GM18861 (cell line): ENCODE data around the gene HNF1B.
A peak's percentile ranks its signal among the peaks of the same experiment; 100 is the strongest.
"Not testable (repeated sequence)": the region's sequence is repeated elsewhere in the genome, so short reads cannot be mapped to it uniquely, and the experiment has no call there.

ENCODE experiments used
- ATAC-seq: cut with Tn5 transposase; IDR thresholded peaks from one replicate; pipeline ENCODE4 v1.9.1; 2021; ENCODE audit not compliant: unreplicated experiment

Gene HNF1B, protein sequence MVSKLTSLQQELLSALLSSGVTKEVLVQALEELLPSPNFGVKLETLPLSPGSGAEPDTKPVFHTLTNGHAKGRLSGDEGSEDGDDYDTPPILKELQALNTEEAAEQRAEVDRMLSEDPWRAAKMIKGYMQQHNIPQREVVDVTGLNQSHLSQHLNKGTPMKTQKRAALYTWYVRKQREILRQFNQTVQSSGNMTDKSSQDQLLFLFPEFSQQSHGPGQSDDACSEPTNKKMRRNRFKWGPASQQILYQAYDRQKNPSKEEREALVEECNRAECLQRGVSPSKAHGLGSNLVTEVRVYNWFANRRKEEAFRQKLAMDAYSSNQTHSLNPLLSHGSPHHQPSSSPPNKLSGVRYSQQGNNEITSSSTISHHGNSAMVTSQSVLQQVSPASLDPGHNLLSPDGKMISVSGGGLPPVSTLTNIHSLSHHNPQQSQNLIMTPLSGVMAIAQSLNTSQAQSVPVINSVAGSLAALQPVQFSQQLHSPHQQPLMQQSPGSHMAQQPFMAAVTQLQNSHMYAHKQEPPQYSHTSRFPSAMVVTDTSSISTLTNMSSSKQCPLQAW

DNA sequence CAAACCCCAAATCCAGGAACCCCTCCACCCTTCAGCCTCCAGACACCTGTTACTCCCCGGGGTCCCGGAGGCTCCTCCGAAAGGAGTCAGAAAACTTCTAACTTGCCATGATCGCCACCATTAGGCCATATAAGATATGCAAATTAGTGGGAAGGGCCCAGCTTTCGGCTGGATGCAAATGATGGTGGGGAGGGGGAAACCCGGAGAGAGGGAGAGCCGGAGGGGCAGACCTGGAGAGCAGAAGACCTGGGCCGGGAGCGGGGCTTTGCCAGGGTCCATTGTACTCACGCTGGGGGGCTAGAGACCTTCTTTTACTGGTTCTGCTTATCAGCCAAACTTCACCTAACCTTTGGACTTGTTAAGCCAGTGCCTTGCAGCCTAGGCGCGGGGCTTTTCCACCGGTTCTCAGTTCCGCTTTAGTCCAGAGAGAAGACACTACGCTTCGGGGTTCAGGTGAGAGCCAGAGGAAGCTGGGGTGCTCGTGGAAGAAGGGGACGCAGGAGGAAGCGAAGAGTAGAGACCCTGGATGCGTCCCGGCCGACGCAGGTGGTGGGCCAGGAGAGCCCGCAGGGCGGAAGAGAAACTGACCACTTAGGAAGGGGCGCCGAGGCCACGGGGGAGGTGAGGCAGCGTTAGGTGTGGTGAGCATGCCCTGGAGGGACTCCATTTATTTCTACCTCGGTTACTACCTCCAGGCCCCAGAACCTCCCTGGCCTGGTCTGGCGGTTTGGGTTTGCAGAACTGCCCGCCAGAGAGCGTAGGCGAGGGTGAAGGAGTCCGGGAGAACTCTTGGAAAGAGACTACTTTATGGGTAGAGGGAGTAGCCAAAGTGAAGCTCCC lies at the start of gene HNF1B:
TSS of gene HNF1B (minus strand) at position 99 of the 840 bp plus-strand sequence. CDS start 175 bp downstream, outside the sequence.
- peak; percentile 32 for ATAC-seq

DNA sequence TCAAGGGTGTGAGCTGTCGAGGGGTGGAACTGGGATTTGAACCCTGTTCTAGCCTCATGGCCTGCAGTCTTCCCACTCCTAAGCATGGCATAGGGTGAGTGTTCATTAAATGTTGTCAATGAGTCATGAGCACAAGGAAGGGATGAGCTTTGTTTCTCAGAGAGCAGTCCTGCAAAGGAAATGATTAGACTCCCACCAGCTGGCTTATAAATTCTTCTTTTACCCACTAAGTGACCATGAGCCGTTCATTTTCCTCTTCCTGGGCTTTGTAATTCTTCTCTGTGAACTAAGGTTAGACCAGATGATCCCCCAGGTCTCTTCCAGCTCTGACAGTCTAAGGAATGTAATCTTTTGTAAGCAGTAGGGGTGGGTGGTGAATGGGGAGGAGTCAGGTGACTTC lies 47.9 kb upstream of the HNF1B start:
- no peak for ATAC-seq

DNA sequence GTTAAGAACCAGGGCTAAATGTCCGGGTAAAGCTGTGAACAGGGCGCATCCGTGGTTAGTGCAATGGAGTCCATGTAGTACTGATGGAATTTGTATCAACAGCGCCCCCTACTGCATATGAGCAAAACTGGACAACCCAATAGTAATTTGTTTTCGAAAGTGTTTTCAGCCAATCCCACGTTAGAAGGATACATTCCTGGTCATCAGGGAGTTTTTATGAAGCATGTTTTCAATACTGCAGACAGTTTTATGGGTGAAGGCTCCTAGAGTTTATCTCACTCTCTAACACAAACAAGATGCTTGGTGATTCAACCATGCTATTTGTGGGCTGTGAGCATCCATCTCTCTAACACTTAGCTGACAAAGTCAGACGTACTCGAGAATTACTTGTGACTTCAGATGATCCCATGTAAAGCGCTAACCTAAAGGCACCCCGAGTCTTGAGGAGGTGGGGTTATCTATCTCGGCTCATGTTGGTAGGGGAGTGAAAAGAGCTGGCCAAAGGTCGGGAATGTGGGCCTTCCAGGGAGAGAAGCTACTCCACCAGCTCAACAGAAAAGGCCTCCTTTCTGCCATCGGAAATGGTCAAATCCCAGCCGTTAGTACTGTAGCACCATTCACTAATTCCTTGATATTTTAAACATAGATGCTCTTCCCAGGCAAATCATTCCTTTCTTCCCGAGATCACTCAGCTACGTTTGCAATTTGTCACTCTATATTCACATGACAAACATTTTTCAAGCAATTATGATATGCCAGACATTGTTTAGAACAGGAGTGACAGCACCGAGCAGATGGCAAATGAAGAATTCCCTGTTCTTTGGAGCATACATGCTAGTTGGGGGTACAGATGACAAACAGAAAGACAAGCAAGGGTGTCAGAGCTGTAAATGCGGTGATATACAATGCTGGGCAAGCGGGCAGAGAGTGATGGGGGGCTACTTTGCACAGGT lies 46.9 kb upstream of the HNF1B start:
- ATAC-seq, result no peak

DNA sequence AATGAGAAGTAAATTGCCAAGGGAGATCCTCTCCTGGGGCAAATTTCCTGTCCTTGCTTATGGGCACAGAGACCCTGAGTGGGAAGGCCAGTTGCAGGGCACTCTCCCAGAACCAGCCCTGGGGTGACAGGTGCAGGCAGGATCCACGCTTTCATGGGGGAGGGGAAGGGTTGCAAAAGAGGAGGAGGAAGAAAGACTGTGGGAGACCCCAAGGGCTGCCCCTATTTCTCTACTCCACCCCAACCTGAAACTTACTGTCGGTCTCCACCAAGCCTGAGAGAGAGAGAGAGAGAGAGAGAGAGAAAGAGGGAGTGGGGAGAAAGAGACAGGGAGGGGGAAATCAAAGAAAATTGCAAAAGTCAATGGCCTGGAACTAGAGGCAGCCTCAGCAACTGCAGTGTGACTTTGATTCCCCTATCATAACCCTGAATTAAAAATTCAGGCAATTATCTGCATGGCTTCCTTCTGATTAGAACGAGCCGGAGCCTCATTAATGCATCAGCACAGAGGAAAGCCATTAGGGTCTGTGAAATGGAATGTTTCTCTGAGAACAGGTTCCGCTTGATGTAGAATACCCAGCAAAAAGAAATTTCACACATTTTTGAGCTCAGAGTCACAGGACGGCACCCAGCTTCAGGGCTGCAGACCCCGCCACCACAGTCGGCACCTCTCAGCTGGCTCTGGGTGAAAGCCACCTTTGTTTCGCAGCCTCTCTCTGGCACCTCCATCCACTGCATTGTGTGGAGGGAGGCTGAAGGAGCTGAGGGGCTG lies 45.1 kb upstream of the HNF1B start:
- no peak for ATAC-seq

DNA sequence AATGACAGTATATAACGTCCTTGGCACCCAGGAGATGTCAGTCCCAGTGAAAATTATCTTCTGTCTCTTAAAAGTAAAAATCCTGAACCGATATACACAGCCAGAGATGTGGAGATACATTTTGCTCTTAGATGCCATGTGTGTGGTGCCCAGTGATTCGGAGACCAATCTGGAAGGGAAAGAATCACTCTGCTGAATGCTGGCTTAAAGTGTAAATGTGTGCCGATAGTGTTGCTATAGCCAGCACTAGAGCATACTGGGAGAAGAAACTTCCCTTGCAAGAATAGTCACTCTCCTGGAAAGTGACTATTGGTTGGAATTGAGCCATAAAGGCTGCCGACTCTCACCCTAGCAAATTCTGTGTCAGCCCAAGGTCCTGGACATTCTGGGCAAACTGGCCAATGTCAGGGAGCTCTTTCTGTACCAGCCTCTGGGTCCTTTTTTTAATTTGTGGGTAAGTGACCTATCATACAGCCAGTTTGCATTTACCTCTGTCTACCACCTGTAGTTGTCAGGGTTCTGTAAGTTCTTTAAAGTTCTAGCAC lies 44.2 kb upstream of the HNF1B start:
- no peak for ATAC-seq

DNA sequence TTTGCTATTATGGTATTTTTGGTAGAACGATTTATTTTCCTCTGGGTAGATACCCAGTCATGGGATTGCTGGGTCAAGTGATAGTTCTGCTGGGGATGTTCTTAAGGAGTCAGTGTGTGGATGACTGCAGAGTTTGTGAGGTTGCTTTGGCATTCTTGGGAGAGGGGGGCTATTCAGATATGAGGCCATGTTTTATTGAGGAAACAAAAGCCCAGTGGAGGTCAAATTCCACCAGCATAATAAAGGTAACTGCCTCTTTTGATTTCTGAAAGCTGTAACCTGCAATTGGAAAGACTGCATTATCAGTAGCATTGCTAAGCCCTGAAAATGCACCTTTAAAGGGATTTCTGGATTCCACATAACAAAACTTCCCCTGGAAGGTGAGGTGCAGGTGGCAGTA lies 43.7 kb upstream of the HNF1B start:
- no peak for ATAC-seq

DNA sequence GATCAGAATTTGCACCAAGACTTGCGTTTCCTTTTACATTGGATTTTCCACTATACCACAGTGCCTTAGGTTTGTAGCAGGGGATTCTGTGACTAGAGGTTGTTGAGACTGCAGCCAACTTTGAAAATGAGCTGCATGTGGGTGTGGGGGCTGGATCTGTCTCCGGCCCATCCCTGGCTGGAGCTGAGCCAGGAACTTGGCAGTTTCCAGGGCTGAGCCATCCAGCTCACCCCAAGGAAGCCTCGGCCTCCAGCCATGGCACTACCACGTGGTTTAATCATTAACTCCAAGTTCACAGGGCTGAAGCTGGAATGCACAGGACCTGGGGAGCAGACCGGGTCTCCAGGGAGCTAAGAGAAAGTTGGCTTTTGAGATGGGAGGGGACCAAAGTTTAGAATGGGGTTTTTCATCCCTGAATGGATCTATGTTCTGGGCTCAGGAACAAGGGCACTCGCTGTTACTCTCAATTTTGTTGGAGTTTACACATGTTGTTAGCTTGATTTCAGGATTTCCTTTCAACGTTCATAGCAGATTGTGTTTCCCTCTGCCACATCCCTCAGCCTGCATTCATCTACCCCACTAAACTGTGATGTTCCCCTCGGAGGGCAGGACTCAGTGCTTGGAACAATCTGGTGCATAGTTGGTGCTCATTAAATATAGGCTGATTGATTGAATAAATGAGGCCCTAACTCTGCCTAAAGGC lies 42.3 kb upstream of the HNF1B start:
- no peak for ATAC-seq

DNA sequence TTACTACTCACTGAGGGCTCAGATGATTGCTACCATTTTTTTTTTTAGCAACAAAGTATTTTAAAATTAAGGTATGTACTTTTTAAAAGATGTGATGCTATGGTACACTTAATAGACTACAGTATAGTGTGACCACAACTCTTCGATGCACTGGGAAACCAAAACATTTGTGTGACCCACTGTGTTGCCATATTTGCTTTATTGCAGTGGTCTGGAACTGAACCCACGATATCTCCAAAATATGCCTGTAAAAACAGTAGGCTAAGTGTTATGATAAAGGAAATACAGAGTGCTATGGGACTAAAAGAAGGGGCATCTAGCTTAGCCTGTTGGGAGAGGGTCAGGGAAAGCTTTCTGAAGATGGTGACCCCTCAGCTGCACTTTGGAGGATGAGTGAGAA lies 41.6 kb upstream of the HNF1B start:
- ATAC-seq, result no peak

DNA sequence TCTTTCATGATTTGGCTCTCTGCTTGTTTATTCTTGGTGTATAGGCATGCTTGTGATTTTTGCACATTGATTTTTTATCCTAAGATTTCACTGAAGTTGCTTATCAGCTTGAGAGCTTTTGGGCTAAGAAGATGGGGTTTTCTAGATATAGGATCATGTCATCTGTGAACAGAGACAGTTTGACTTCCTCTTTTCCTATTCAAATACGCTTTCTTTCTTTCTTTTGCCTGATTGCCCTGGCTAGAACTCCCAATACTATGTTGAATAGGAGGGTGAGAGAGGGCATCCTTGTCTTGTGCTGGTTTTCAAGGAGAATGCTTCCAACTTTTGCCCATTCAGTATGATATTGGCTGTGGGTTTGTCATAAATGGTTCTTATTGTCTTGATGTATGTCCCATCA lies 37.6 kb upstream of the HNF1B start:
- not testable (repeated sequence) for ATAC-seq

DNA sequence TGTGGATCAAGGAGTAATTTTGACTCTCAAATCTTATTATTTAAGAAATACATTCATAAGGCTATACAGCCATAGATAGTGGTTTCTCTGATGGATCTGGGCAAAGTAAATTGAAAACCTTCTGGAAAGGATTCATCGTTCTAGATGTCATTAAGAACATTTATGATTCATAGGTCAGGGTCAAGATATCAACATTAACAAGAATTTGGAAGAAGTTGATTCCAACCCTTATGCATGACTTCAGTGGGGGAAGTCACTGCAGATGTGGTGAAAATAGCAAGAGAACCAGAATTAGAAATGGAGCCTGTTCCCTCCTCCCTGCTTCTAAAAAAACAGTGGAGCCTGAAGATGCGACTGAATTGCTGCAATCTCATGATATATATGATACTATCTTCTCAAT lies 36.6 kb upstream of the HNF1B start:
- ATAC-seq, result no peak

DNA sequence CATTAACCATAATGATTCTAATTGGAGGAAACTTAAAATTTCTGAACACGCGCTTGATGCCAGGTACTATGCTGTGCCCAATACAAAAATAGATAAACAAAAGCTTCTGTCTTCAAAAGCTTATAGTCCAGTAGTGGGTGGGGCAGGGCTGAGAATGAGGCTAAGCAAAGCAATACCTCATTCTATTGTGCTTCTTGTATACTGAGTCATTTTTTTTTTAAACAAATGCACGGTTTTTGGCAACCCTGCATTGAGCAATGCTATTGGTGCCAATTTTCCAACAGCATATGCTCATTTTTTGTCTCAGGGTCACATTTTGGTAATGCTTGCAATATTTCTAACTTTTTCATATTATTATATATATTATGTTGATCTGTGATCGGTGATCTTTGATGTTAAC lies 34.7 kb upstream of the HNF1B start:
- no peak for ATAC-seq

DNA sequence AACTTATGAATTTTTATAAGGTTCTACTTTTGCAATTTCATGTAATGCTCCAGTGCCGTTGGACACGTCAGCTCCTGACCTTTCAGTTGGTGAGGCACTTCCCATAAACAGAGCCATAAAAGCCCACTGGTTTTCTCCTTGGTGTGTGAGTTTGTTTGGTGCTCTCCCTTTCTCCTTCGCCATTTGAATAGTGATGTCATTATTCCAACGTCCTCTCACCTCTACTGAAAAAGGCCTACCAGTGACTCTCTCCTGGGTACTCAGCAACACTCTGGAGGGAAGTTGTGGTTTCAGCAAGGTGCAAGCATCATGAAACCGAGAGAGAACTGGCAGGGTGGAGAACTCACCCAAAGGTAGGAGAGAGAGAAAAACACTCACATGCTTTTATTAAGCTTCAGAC lies 29.6 kb upstream of the HNF1B start:
- peak; percentile 73 for ATAC-seq

DNA sequence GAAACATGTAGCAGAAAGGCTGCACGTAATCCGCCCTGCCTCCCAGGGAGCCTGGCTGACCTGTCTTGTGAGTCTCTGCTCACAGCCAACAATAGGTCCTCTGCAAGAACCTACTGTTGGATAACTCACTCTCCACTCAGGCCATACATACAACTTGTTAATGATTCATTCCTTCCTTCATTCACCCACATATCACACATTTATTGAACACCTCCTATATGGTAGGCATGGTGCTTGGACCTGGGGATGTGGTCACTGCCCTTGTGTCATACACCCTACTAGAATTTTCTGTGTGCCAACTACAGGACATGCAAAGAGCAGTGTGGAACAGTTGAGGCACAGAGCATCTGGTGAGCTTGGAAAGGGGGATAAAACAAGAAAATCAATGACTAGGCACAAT lies 28.1 kb upstream of the HNF1B start:
- ATAC-seq, result no peak

DNA sequence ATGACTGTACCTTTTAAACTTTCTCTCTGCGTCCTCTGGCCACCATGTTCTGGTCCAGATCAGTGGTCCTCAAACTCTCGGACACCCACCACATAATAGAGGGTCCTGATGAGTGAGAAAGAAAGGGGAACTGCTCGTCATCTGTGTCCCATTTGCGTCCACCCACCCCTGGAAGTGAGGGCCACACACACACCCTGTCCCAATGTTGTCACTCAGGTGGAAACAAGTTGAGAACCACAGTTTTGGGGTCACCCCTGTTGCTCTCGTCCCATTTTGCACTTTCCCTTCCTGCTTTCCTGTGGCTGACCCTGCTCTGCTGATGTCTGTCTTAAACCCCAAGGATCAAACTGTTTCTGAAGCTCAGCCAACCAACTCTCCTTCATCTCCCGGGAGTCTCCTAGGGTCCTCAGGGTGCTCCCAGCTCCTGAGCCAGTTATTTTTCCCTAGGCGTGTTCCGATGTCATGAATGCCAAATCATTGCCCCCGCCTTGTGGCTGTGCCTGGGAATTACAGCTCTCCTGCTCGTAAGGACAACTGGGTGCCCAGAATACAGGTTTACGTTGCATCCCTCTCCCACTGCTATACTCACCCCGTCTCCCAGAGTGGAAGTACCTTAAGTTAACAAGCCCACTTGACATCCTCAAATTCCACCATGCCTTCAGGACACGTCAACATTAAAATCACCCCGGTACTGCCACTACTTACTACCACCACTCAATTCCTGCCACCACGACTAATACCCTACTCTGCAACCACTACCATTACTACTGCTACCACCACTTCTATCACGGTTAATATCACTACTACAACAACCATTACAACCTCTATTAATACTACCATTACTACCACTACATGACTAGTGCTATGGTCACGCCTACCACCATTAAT lies 26.0 kb upstream of the HNF1B start:
- ATAC-seq, result no peak

DNA sequence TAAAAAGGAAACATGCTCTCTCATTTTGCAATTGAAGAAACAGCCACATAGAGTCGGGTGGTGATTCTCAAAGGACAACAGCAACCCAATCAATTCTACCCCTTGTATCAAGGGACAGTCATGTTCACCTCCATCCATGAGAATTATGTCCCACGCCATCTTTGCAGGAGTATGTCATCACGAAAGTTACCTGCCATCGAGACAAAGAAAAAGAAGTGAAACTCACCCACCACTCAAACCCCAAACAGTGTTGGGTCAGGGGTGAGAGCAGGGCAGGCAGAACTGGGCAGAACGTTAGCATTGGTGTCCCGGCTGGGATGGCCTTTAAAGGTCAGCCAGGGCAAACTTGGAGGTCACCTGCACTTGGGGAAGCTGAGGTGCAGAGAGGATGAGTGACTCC lies 24.2 kb upstream of the HNF1B start:
- no peak for ATAC-seq

DNA sequence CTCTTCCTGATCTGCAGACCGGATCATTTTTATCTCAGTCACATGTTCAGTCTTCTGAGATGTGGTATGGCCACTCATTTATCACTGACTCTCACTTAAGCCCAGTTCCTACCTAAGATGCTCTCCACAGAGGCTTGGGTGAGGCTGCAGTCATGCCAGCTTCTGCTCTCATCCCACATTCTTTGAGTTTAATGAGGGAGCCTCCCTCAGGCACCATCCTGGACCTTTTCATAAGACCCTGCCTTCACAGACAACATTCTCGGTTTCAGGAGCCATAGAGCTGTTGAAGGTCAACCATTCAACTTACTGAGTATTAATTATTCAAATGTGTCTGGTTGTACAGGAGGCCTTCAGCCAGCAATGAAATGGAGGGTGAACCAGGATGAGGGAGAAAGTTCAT lies 23.6 kb upstream of the HNF1B start:
- ATAC-seq, result no peak

DNA sequence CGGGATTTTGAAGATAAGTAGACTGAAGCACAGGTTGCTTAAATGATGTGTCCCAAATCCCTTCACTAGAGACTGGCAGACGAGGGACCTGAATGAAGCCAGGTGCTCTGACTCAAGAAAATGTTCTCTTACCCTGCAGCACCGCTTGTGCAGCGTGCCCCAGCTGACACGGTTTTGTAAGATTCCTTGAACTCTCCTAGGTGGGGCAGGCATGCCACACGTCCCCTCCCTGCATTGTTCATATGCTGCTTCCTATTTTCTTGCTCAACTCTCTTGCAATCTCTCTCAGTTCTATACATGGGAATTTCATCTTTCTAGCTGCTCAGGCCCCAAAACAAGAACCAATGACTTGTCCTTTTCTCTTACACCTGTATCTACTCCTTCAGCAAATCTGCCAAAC lies 22.1 kb upstream of the HNF1B start:
- no peak for ATAC-seq

DNA sequence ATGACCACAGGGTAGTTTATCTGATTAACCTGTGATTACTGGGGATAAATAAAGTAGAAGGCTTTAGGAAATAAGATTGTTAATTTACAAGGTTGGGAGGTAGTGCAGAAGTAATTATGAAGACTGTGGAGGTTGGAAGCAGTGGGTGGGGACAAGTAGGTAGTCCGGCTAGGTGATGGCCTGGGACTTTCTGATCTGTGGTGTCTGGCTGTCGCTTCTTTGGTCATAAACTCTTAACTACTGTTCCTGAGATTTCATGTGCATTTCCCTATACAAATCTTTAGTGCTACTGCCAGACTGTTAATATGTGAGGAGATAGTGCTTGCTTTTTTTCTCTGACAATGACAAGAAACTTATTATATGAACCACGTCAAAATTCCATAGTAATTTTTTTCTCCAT lies 19.5 kb upstream of the HNF1B start:
- ATAC-seq, result no peak
